DOHH2 (cell line): ENCODE measurements around the gene AS3MT.
"Not testable (repeated sequence)": the region's sequence is repeated elsewhere in the genome, so short reads cannot be mapped to it uniquely, and the experiment has no call there.

ENCODE experiments used
- H3F3A ChIP-seq: fragments of 200-600 bp; sonication (generic), shearing (Covaris generic); 2 replicates; pipeline ENCODE4 v1.6.0; 2016; ENCODE audit warnings: antibody characterized with exemption, mild to moderate bottlenecking; ENCODE audit not compliant: control insufficient read depth, insufficient read depth
- H3K27ac ChIP-seq: fragments of 200-600 bp; sonication (generic); 2 replicates; pipeline ENCODE4 v1.5.1; 2014; ENCODE audit warnings: low read depth, mild to moderate bottlenecking, low read length, moderate library complexity
- H3K27me3 ChIP-seq: fragments of 200-600 bp; sonication (generic); 2 replicates; pipeline ENCODE4 v1.6.1; 2014; ENCODE audit warnings: mild to moderate bottlenecking, low read length, mixed read lengths; ENCODE audit not compliant: control insufficient read depth
- H3K36me3 ChIP-seq: fragments of 200-600 bp; sonication (generic); 2 replicates; pipeline ENCODE4 v1.6.1; 2014; ENCODE audit warnings: mild to moderate bottlenecking, low read length, moderate library complexity, mixed read lengths; ENCODE audit not compliant: control insufficient read depth
- H3K4me1 ChIP-seq: fragments of 200-600 bp; sonication (generic); 2 replicates; pipeline ENCODE4 v1.6.1; 2014; ENCODE audit warnings: mild to moderate bottlenecking, low read length, mixed read lengths; ENCODE audit not compliant: control insufficient read depth
- H3K4me2 ChIP-seq: fragments of 200-600 bp; sonication (generic); 2 replicates; pipeline ENCODE4 v1.6.0; 2014; ENCODE audit warnings: mild to moderate bottlenecking, low read length, moderate library complexity
- H3K4me3 ChIP-seq: fragments of 200-600 bp; sonication (generic); 2 replicates; pipeline ENCODE4 v1.5.1; 2014; ENCODE audit warnings: mild to moderate bottlenecking, low read length, mixed read lengths
- H3K79me2 ChIP-seq: fragments of 200-600 bp; sonication (generic); 2 replicates; pipeline ENCODE4 v1.6.1; 2014; ENCODE audit warnings: mild to moderate bottlenecking, low read length, mixed read lengths; ENCODE audit not compliant: control insufficient read depth
- H3K9me2 ChIP-seq: fragments of 200-600 bp; sonication (generic); replicated peaks from 2 replicates; pipeline ENCODE4 v1.6.1; 2014; ENCODE audit warnings: mild to moderate bottlenecking, low read length, mixed read lengths; ENCODE audit not compliant: control insufficient read depth
- H3K9me3 ChIP-seq: fragments of 200-600 bp; sonication (generic); 2 replicates; pipeline ENCODE4 v1.6.1; 2014; ENCODE audit warnings: antibody characterized with exemption, low read length, mixed read lengths; ENCODE audit not compliant: control insufficient read depth, insufficient read depth
- H4K20me1 ChIP-seq: fragments of 200-600 bp; sonication (generic); 2 replicates; pipeline ENCODE4 v1.6.0; 2014; ENCODE audit warnings: low read depth, mild to moderate bottlenecking, antibody characterized with exemption, low read length, moderate library complexity; ENCODE audit not compliant: control insufficient read depth, insufficient read depth
- CTCF ChIP-seq: fragments of 200-600 bp; sonication (generic); IDR thresholded peaks from one replicate; pipeline ENCODE4 v1.5.1; 2014; ENCODE audit warnings: antibody characterized with exemption, mild to moderate bottlenecking, low read depth, low read length; ENCODE audit not compliant: poor library complexity, severe bottlenecking
- EZH2phosphoT487 ChIP-seq: fragments of 200-600 bp; sonication (generic); IDR thresholded peaks from 2 replicates; pipeline ENCODE4 v1.6.1; 2017; ENCODE audit warnings: borderline replicate concordance, mild to moderate bottlenecking, antibody characterized with exemption, low read length, moderate library complexity, mixed read lengths

The AS3MT gene

GRCh38 chr10:102845352-102845902 is 23.8 kb upstream of the AS3MT start:
- Histone ChIP-seq H3K36me3 (no peaks in the 10 kb centered on the region), H3K4me3 (no peak overlapping the region), H3K4me1 (no peaks in the 10 kb centered on the region), H3F3A (no peaks in the 10 kb centered on the region), H4K20me1 (no peaks in the 10 kb centered on the region), H3K27ac (no peak overlapping the region), H3K9me2 (no peaks in the 10 kb centered on the region), H3K9me3 (no peaks in the 10 kb centered on the region), H3K79me2 (no peaks in the 10 kb centered on the region), H3K27me3 (no peaks in the 10 kb centered on the region), H3K4me2 (no peak overlapping the region)
- TF ChIP-seq EZH2phosphoT487 (no peak), CTCF (no peak)

- H4K20me1 ChIP-seq, result no peaks in the 10 kb centered on the region
- H3K4me2 ChIP-seq, result no peak overlapping the region
- no peak overlapping the region for H3K27ac ChIP-seq
- H3K9me2 ChIP-seq, result no peaks in the 10 kb centered on the region
- H3K27me3 ChIP-seq, result no peaks in the 10 kb centered on the region
- TF ChIP-seq EZH2phosphoT487 (no peak), CTCF (no peak)
- no peaks in the 10 kb centered on the region for H3K36me3 ChIP-seq
- H3K4me1 ChIP-seq, result peaks cover 2% of the 10 kb centered on the region
- H3K9me3 ChIP-seq, result no peaks in the 10 kb centered on the region
- no peak overlapping the region for H3K4me3 ChIP-seq
- peaks cover 2% of the 10 kb centered on the region for H3K79me2 ChIP-seq
- H3F3A ChIP-seq, result no peaks in the 10 kb centered on the region
These were observed 19.2 kb upstream of the AS3MT start for GRCh38 chr10:102850025-102850518.

- H3F3A ChIP-seq, H3K27ac ChIP-seq, H3K36me3 ChIP-seq, H3K9me2 ChIP-seq, H3K9me3 ChIP-seq, H3K4me2 ChIP-seq, H4K20me1 ChIP-seq, H3K4me3 ChIP-seq, H3K4me1 ChIP-seq, H3K27me3 ChIP-seq: not testable (repeated sequence)
- peaks cover 28% of the 10 kb centered on the region for H3K79me2 ChIP-seq
These were observed 16.0 kb upstream of the AS3MT start for GRCh38 chr10:102853237-102853636.

GRCh38 chr10:102855731-102856436 is 13.4 kb upstream of the AS3MT start:
- not testable (repeated sequence) for H3K4me1 ChIP-seq, H3K27ac ChIP-seq, H3K4me3 ChIP-seq, H3K9me2 ChIP-seq, H3K36me3 ChIP-seq, H3F3A ChIP-seq, H4K20me1 ChIP-seq, H3K4me2 ChIP-seq, H3K9me3 ChIP-seq, H3K27me3 ChIP-seq
- H3K79me2 ChIP-seq, result peaks cover 28% of the 10 kb centered on the region
